CD4-positive, alpha-beta T cell treated with Interleukin-15 for 1 hour (primary cell): Measurements from ENCODE around the gene CLDN19.
A peak's percentile ranks its signal among the peaks of the same experiment; 100 is the strongest.
"Not testable (repeated sequence)": the region's sequence is repeated elsewhere in the genome, so short reads cannot be mapped to it uniquely, and the experiment has no call there.

Source experiments
- DNase-seq: peaks from one replicate; pipeline ENCODE4 v3.0.0-alpha.2; 2020

Gene CLDN19

DNA sequence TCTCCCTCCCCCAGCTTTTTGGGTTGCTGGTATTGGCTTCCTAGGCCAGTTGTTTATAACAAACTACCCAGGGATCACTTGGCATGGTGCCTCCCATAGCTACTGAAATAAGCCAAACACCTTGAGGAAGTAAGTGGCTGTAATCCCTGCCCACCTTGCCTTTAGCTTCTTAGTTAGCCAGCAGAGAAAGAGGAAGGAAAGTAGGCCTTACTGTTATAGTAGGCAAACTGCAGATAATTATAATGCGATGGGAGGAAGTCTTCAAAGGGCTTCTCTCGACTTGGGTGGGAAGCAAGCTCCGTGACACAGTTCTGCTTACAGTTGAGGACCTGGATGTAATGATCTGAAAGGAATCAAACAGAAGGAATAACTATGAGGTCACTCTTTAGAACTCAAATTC lies 18.6 kb upstream of the CLDN19 start:
- DNase-seq: no peak

- no peak for DNase-seq
Observed at GRCh38 chr1:42757892-42758275, 17.8 kb upstream of the CLDN19 start.

DNA sequence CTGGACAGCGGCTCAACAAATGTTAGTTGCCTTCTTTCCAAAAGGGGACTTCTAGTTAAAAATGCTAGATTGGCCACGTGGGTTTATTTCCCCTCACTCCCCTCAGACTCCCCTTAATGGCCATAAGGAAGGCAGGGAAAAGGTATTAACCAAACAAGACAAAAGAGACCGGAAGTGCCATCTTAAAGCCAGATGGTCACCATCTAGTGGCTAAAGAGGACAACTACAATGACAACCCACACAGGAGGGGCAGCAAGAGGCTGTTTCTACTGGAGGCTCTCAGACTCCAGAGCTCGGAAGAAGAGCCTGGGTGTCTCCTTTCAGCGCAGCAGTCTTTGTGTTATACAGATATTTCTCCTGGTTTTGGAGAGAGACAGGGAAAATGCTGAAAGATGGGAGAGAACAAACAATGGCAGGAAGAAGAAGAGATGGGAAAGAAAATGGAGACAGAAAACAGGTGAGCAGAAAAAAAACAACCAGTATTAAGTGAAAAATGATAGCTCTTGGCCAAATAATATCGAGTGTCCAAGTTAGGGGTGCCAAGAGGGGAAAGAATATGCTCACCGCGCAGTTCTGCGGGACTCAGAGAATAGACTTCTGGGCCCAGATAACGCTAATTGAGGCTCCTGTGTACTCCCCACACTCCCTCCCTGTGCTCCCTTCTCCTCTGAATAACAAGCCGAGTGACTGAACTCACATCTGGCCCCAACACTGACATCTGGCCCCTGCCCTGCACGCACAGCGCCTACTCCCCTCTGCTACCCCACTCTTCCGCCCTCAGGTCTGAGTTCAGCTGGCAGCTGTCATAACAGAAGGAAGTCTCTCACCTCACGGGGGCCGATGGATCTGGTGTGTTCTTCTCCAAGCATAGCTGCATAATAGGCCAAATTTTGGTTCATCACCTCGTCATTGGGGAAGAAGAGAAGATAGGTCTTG lies 17.2 kb upstream of the CLDN19 start:
- DNase-seq: no peak

DNA sequence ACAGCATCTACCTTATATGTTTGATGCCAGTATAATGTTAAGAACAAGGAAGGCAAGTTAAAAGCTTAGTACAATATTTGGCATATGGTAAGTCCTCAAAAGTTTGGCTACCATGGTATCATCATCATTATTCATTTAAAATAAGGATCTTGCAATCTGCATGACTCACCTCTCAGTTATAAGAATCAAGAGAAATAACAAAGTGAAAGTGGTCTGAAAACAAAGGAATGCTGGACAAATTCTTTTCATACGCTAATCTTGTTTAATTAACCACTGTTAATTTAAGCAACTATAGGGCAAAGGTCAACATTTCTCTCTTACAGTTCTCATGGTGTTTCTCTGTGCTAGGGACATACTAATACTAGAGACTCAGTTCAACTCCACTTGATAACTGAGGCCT lies 13.0 kb upstream of the CLDN19 start:
- DNase-seq: no peak

DNA sequence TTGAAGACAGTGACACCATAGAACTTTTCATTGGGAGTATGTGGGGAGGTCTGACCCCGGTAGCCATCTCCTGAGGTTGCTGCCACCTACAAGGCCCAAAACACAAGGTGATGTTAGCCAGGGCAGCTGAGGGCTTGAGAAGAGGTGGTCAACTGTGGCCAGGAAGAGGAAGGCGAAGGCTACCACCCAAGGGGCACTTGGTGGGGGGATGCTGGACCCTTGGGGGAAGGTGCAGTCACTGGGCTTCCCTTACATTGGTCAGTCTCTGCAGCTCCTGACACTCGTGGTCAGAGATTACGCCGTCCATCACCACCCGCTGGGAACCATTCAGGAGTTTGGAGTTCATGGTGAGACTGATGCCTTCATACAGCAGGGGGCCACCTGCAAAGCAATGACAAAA lies 12.2 kb upstream of the CLDN19 start:
- DNase-seq: no peak

DNA sequence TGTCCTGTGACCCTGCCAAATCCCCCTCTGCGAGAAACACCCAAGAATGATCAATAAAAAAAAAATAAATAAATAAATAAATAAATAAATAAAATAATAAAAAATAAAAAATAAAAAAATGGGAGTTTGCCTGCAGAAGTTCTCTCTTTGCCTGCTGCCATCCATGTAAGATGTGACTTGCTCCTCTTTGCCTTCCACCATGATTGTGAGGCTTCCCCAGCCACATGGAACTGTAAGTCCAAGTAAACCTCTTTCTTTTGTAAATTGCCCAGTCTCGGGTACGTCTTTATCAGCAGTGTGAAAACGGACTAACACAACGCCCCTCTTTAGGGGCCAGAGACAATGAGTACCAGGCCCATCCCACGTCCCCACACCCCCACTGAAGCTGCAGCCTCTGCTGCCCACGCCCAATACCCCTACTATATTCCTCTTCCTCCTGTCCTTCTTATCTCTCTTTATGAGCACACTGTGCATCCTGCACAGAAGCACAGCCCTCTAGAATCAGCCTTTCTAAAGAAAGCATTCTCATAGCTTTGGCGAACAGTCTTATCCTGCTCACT lies 11.6 kb upstream of the CLDN19 start:
- not testable (repeated sequence) for DNase-seq

- DNase-seq: no peak
Observed at GRCh38 chr1:42750041-42750440, 10.0 kb upstream of the CLDN19 start.

- no peak for DNase-seq
Observed at GRCh38 chr1:42748461-42749410, 8.7 kb upstream of the CLDN19 start.

DNA sequence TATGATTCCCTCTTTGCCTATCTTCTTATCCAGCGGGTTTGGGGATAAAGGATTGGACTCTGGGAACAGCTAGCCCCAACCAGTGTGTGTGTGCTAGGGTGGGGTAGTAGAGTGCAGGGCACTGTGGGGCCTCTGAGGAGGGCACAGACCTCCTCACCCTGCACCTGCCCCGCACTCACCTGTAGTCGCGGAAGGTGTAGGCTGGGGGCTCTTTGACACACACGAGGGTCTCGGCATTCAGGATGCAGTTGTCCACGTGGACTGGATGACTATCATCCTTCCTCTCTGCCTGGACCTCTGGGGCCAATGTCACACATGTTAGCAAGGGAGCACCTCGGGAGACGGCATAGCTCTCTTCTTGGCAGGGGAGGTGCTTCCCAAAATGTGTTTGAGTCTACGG lies 8.0 kb upstream of the CLDN19 start:
- DNase-seq: no peak

DNA sequence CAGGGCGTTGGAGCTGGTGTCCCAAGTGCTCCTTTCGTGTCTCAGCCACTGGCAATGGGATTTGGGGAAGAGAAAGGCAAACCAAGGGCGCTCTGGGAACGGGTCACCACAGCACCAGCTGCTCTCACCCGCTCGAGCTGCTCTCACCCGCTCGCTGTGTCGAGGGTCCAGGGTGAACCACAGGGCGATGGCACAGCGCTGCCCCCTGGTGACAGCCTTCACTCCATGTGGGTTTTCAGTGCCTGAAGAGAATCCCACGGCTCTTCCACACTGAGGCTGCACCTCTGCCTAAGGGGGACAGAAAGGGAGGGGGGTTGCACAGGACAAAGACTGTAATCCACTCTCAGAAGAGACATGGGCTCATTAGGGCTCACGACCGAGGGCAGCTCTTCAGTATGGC lies 7.1 kb upstream of the CLDN19 start:
- DNase-seq: peak; percentile 33

DNA sequence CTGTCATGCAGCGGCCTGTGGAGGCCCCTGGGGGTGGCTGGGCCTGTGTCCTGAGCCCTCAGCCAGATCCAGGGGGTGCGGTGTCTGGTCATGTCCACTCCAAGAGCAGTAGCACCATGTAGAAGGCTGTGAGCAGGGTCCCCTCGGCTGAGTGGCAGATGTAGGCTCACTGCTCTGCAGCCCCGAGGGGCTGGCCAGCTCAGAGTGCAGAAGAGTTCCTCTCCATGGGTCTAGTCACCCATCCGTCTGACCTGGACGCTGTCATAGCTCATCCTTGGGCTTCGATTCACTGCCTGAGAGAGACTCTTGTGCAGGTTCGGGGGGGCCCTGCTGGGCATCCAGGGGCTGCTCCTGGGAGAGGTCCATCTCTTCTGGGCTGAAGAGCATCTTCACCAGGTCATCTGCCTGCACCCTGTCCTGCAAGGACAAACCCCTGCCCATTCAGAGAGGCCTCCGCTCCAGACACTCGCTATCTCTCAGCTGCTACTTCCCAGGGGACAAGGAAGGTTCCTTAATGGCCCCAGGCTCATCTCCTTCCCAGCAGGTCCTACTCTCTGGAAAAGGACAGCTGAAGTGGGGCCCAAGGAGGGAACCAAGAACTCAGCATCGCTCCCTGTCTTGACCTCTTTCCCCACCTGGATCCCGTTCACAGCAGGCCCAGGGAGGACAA lies 6.5 kb upstream of the CLDN19 start:
- DNase-seq: no peak

GRCh38 chr1:42745851-42746250 lies 5.8 kb upstream of the CLDN19 start:
- no peak for DNase-seq

GRCh38 chr1:42744148-42744413 lies 4.0 kb upstream of the CLDN19 start:
- DNase-seq: no peak

DNA sequence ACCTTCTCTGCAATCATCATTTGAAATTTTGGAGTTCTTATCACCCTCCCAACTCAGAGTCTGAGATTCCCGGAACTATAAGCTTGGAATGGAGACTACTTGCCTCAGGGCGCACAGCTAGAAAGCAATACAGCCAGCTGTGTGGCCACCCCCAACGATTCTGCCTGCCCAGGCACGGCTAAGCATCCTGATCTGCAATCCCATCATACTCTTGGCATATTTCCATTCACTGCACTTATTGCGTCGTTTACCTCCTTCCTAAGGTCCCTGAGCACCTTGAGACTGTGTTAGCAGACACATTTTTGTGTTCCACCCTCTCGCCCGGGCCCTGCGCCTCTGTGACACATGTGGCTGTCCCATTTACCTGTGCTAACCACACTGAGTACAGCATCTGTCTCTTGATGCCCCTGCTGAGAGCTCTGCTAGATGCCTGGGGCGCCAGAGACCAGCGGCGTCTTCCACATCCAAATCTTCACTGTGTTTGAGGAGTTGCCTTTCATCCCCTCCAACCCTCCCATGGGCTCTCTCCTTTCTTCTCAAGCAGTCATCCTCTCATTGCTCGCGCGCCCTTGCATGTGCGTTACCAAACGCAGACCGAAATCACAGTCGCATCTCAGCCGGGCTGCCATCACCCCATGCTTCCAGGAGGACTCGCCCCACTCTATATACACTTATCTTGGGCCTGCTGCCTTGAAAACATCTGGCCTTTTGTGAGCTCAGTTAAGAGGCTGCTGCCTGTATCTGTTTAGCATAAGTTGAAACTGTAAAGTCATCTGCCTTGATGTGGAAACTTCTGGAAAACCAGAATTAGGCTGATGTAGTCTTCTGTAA lies 3.5 kb upstream of the CLDN19 start:
- no peak for DNase-seq

DNA sequence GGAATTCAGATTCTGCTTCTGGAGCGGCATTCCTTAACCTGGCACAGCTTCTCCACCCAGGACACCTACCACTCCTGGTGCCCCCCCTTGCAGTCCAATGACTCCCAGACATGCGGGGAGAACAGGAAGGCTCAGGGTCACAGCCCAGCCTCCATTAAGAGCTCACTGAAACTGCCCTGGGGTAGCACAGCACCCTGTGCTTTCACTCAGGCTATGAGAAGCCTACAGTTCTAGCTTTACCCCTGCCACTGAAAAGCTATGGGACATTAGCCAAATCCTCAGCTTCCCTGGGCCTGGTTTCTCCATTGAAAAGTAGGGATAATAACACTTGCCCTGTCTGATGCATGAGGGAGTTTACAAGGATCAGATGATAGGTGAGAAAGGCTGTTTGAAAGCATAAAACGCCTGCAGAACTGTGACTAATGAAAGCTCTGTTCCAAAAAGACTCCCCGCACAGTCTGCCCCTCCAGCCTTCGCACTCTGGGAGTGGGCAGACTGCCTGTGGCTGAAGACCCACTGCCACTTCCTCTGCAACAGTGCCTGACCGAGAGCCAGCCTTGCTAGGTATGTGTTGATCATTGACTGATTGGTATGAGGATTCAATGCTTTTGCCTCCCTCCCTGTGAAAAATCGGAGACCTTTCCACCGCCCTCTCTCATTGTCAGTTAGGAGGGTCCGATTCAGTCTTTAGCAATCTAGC lies 2.7 kb upstream of the CLDN19 start:
- DNase-seq: no peak

- DNase-seq: no peak
Observed at GRCh38 chr1:42742141-42742540, 2.1 kb upstream of the CLDN19 start.

- no peak for DNase-seq
Observed at GRCh38 chr1:42741706-42742105, 1.7 kb upstream of the CLDN19 start.

DNA sequence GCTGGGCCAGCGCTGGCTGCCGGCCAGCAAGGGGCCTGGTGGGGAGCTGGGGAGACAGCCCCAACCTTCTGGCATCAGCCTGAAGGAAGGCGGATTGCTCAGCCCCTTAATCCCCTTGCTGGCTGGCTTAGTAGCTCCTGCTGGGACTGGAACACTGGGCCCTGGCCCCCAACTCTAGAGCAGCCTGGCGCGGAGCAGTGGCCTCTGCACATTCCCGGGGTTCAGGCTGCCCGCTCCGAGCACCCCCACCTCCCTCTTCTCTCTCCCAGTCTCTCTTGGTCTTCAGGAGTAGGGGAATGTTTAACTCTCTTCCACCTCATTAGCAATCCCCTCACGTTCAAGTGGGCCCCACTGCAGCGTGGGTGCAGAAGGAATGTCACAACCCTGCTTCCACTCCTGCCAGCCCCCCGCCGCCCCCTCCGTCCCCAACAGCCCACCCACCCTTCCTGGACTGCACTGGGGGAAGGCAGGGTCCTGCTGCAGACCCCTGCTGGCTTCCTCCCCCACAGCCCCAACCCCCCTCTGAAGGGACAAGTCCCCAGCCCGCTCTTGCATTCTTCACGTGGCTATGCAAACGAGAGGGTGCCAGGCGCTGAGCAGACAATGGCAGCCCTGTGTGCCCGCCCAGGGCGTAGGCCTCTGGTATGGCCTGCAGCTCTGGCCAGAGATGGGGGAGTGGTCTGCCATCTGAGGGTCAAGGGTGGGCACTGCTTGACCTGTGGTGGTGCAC lies 980 bp upstream of the CLDN19 start:
- DNase-seq: no peak

GRCh38 chr1:42738678-42739226 lies 1.3 kb downstream of the CLDN19 start:
- DNase-seq: no peak

DNA sequence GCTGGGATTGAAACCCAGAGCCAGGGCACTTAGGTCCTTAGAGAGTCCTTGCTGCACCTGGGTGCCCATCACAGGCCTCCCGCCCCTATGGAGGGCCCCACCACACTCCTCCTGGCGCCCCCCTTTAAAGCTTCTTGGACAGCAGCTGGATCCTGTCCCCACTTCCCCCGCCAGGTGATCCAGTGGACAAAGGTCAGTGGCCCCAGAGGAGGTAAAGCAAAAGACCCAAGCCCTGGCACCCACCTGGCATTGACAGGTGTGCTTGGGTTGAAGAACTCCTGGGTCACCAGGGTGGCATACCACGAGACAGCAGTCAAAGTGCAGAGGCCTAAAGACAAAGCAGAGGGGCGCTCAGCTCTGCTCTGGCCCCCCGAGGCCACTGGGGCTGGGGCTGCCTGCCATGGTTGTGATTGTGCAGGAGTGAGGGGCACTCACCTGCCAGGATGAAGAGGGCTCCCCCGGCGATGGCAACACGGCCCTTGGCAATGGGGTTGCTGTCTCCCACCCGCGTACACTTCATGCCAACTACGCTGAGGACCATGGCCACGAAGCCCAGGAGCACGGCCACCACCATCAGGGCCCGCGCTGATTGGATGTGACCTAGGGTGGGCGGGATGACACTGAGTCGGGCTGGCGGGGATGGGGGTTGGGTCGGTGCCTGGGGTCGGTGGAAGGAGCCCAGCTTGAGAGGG lies 1.9 kb downstream of the CLDN19 start:
- no peak for DNase-seq
